GM21529 (cell line): Measurements from ENCODE around the gene DMWD.

Experiments used
- ATAC-seq: cut with Tn5 transposase; IDR thresholded peaks from one replicate; pipeline ENCODE4 v1.9.1; 2021; ENCODE audit not compliant: unreplicated experiment

Gene DMWD

DNA sequence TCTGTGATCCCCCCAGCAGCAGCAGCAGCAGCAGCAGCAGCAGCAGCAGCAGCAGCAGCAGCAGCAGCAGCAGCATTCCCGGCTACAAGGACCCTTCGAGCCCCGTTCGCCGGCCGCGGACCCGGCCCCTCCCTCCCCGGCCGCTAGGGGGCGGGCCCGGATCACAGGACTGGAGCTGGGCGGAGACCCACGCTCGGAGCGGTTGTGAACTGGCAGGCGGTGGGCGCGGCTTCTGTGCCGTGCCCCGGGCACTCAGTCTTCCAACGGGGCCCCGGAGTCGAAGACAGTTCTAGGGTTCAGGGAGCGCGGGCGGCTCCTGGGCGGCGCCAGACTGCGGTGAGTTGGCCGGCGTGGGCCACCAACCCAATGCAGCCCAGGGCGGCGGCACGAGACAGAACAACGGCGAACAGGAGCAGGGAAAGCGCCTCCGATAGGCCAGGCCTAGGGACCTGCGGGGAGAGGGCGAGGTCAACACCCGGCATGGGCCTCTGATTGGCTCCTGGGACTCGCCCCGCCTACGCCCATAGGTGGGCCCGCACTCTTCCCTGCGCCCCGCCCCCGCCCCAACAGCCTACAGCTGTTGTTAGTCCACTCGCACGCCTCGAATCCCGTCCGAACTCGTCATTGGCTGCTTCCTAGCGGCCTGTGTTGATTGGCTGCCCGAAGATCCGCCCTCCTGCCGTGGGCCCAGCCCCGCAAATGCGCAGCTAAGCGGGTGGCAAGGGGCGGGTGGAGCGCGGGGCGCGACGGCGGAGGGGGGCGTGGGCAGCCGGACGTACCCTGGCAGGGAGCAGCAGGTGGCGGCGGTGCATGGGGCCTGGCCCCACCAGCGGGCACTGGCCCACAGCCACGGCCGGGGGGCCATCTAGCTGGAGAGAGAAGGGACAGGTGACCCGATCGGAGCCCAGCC lies 22.2 kb downstream of the DMWD start:
- ATAC-seq: peak; percentile 49

DNA sequence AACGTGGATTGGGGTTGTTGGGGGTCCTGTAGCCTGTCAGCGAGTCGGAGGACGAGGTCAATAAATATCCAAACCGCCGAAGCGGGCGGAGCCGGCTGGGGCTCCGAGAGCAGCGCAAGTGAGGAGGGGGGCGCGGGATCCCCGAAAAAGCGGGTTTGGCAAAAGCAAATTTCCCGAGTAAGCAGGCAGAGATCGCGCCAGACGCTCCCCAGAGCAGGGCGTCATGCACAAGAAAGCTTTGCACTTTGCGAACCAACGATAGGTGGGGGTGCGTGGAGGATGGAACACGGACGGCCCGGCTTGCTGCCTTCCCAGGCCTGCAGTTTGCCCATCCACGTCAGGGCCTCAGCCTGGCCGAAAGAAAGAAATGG lies 22.8 kb downstream of the DMWD start:
- no peak for ATAC-seq

- peak; percentile 51 for ATAC-seq
Observed at GRCh38 chr19:45768984-45769782, 23.5 kb downstream of the DMWD start, which contains the start of gene SIX5. Gene SIX5, minus strand, starts transcription at chr19:45769252. Its CDS starts 408 bp downstream, at chr19:45768844.

- no peak for ATAC-seq
Observed at GRCh38 chr19:45768655-45768983, 24.0 kb downstream of the DMWD start.

DNA sequence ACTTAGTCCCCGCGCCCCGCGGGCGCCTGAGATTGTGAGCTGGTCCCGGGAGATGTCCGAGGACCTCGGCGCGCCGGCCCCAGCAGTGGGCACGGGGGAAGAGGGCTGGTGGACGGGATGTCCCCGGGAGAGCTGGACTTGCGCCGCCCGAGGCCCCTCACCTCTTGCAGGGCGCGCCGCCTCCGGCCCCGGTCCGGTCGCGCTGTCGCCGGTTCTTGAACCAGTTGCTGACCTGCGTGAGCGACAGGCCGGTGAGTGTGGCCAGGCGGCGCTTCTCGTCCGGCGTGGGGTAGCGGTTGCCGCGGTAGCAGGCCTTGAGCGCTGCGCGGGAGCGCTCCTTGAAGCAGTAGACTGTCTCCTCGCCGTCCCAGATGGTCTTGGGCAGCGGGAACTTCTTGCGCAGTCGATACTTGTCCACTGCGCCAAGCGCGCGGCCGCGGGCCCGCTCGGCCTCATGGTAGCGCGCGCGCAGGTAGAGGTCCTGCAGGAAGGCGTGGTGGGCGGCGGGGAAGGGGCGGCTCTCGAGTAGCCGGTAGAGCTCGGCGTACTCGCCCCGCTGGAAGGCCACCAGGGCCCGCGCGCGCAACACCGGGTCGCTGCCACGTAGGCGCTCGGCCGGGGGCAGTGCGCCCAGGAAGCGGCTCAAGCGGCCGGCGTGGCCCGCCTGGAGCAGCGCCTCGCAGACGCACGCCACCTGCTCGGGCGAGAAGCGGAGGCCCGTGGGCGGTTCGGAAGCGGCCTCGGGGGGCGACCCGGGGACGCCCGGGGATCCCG lies 24.6 kb downstream of the DMWD start:
- ATAC-seq: no peak

DNA sequence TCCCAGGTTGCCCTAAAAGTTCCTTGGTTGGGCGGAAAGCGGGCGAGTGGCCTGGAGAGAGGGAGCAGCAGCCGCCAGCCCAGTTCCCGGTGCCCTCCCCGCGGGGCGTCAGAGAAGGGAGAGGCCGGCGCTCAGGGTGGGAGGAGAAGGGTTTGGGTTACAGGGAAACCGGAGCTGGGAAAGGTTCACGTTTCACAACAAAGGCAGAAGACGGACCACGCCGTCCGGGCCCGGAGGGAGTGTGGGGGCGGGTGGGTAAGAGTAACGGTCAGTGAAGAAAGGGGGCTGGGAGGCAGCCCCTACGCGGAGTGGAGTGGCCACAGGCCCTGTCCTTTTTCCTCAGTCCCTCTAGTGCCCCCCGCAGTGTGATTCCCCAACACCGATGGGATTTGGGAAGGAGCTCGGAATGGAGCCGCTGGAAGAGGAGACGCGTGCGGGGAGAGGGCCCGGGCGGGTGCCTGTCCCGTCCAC lies 25.2 kb downstream of the DMWD start:
- no peak for ATAC-seq

GRCh38 chr19:45766869-45767346 lies 25.7 kb downstream of the DMWD start:
- no peak for ATAC-seq

- no peak for ATAC-seq
Observed at GRCh38 chr19:45766296-45766868, 26.3 kb downstream of the DMWD start.

GRCh38 chr19:45765702-45766295 lies 26.8 kb downstream of the DMWD start:
- ATAC-seq: no peak

DNA sequence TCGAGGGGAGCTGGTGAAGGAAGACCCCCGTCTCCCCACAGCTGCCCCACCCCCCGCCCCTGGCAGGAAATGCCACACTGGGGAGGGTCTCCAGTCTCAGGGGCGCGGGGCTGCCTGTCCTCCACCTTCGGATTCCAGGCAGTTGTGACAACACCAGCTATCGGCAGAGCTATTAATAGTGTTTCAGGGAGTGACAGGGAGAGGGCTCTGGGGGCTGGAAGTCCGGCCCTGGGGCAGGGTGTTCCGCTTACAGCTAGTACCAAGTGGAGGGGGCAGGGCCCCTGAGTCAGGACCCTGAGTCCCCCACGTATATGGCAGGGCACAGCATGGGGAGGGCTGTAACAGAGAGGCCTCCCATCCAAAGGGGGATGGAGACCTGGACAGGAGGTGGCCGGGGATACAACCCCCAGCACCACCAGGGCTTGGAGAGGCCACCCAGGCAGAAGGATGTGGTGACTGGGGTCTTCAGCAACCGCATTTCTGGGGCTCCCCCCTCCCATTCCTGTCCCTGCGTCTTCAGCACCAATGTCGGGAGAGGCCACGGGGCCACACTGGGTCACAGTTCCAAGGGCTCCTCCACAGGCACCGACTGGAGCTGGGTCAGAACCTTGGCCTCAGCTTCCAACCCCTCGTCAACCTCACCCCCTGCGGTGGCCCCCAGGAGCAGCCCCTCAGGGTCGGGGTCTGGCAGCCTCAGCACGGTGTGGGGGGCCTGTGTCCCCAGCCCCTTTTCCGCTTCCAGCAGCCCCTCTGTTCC lies 27.5 kb downstream of the DMWD start:
- no peak for ATAC-seq

- no peak for ATAC-seq
Observed at GRCh38 chr19:45764475-45764874, 28.2 kb downstream of the DMWD start.

DNA sequence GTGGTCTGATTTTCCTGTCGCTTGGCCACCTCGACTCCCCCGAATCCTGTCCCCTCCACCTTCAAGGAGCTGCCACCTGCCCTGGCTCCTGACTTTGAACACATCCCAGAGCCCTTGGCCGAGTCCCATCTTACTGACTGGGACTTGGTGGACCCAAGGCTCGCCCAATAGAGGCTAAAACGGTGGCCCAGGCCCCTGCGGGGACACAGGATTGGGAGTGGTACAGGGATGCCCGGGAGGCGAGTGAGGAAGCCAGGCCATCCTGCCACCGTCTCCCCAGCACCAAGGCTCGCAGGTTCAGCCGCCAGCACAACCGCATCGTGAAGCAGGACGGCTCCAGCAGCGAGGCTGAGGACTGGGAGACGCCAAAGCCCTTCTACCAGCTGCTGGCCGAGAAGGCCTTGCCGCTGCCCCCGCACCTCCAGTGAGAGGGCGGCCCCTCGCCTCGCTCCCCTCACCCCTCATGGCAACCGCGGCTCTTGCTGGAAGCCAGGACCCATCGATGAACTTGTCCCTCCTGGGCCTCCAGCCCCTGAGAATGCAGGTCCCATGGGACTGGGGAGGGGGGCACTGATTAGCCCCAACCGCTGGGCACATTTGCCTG lies 28.9 kb downstream of the DMWD start:
- no peak for ATAC-seq

DNA sequence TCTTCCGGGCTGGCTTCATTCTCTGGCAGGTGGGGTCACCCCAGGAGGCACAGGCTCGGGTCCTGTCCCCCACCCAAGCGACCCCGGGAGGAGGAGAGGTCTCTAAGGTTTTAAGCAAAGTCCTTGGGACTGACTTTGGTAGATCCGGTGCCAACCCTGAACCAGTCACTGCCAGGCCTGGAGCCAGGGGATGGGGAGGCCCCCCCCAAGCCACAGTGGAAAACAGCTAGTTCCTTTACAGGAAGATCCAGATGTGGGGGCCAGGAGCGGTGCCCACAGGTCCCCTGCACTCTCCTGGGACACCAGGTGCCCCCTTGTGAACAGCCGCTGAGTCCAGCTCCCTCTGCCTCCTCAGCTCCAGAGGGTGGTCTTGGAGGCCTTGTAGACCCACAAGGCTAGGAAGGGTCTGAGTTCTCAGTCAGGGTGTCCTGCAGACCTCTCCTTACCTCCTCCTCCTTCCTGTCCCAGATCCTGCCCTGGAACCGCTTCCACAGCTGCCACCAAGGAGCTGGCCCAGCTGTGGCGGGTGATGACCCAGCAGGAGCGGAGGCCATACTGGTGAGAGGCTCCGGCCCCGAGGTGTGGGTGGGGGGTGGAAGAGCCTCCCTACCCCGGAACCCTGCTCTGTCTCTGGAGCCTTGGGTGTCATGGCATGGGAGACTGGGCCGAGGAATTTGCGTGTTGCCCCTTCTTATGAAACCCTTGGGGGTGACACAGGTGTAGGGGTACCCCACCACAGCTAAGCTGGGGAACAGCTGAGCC lies 29.6 kb downstream of the DMWD start:
- ATAC-seq: no peak

- ATAC-seq: no peak
Observed at GRCh38 chr19:45761714-45762113, 30.9 kb downstream of the DMWD start.

DNA sequence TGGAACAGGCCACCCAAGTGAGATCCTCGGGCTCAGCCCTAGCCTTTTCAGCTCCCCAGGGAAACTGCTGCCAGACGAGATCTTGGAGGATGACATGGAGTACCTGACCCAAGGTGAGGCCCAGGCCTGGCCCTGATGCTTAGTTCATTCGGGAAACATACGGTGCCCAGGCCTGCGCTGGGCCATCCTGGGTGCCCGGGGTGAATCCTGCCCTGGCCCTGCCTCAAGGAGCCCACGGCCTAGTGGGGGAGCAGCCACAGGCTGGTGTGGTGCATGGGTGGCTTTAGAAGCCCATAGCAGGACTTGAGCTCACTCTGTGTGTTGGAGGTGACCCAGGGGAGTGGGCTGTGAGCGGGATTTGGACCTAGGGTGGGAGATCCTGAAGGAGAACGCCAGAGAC lies 33.7 kb downstream of the DMWD start:
- no peak for ATAC-seq

DNA sequence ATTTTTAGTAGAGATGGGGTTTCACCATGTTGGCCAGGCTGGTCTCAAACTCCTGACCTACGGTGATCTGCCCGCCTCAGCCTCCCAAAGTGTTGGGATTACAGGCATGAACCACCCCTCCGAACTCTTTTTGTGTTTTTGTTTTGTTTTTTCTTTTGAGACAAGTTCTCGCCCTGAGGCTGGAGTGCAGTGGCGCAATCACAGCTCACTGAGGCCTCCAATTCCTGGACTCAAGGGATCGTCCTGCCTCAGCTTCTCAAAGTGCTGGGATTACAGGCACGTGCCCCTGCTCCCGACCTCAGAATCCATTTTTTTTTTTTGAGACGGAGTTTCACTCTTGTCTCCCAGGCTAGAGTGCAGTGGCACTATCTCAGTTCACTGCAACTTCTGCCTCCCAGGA lies 35.0 kb downstream of the DMWD start:
- no peak for ATAC-seq

GRCh38 chr19:45754323-45754722 lies 38.3 kb downstream of the DMWD start:
- ATAC-seq: no peak

DNA sequence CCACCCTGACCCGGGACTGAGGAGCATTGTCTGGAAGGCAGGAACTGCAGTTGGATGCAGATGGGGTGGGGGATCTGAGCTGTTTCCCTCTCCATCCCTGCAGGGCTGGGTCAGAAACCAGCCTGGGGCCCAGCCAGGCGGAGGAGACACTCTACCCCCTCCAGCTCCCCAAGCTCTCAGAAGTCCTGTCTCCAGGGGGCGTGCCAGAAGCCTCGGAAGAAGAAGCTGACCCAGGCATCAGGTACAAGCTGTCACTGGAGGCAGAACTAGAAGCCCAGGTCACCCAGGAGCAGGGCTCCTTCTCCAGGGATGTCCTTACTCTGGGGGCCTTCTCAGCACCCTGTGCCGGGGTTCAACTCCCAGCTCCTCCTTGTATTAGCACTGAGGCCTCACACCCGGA lies 39.1 kb downstream of the DMWD start:
- no peak for ATAC-seq

- no peak for ATAC-seq
Observed at GRCh38 chr19:45752639-45753038, 40.0 kb downstream of the DMWD start.
